GM21526 (cell line): ENCODE data around the gene ATP5F1C.
"Not testable (repeated sequence)": the region's sequence is repeated elsewhere in the genome, so short reads cannot be mapped to it uniquely, and the experiment has no call there.

Experiments
- ATAC-seq: cut with Tn5 transposase; IDR thresholded peaks from one replicate; pipeline ENCODE4 v1.9.1; 2021; ENCODE audit warnings: moderate library complexity; ENCODE audit not compliant: unreplicated experiment, low FRiP score

The ATP5F1C gene

DNA sequence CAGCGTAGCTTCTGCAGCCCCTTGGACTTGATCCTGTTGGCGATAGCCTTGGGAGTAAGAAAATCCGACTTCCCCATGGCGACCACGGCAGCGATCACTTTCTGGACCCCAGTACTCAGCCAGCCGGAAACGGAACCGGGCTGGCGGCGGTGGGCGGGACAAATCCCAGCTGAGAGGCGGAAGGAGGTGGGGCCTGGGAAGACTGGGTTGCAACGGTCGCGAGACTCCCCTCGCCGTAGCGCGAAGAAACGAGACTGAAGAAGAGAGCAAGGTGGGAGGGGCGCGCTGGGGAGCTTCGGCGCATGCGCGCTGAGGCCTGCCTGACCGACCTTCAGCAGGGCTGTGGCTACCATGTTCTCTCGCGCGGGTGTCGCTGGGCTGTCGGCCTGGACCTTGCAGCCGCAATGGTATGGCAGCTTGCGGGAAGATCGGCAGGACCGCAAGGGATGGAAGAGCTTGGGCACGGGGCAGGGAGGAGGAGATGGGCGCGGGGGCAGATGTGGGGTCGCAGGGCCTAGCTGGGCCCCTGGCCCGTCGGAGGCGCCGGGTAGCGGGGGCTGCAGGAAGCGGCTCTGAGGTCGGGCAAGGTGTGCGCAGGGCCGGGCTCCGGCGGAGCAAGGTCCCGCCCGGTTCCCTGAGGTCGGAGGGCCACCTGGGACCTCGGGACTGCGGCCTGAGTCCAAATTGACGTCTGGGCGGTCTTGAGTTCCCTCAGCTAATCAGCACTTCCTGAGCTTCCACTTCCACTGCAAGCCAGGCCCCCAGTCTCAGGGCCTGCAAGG is at the start of gene ATP5F1C, which contains the start of gene KIN:
Gene ATP5F1C (plus strand): TSS at position 321 of the 782 bp plus-strand sequence. CDS start 31 bp downstream, at position 352.
Gene KIN (minus strand): TSS at position 137 of the 782 bp plus-strand sequence. CDS start 60 bp downstream, at position 77.
- ATAC-seq, result peak; percentile 95

DNA sequence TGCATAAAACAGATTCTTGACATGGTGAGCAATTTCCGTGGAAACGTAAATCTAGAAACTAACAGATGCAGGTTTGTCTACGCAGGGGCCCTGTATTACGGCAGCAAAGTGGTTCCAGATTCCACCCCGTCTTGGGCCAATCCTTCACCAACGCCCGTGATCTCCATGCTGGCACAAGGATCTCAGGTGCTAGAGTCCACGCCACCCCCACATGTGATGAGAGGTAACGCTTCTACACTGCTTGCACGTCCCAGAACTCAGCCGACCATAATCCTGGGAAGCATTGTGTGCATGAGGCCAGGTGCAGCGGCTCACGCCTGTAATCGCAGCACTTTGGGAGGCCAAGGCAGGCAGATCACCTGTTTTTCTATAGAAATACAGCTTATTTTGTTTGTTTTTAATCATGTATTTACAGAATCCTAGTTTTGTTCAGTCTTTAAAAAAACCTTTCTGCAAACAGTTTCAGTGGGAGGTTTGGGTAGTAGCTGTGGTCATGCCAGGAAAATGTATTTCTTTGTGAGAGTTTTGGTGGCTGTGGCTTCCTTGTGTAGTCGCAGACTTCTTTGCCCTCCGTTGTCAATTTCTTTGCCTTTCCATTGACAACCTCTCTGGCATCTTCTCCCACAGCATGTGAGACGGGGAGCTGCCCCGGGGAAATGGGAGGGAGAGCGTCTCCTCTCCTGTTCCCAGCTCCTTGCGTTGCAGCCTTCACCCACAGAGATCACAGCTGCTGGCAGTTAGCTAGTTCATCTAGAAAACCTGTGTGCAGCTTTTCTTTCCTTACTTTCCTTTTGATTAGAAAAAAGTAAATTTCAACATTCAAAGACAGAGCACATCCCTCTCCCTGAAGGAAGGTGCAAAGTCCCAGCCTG is 49.2 kb upstream of the ATP5F1C start:
- ATAC-seq, result no peak

GRCh38 chr10:7744307-7744706 is 43.7 kb upstream of the ATP5F1C start:
- ATAC-seq, result no peak

DNA sequence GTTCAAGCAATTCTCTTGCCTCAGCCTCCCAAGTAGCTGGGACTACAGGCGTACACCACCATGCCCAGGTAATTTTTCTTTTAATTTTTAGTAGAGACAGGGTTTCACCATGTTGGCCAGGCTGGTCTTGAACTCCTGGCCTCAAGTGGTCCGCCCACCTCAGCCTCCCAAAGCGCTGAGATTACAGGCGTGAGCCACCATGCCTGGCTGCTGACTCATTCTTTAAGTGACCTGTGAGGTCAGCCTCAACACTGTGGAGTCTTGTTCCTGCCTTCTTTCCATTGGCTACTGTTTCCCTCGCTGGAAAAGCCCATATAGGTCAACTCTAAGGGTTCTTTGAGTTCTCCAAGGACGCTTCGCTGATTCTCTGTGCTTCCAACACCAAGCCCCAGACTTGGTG is 39.3 kb upstream of the ATP5F1C start:
- not testable (repeated sequence) for ATAC-seq

DNA sequence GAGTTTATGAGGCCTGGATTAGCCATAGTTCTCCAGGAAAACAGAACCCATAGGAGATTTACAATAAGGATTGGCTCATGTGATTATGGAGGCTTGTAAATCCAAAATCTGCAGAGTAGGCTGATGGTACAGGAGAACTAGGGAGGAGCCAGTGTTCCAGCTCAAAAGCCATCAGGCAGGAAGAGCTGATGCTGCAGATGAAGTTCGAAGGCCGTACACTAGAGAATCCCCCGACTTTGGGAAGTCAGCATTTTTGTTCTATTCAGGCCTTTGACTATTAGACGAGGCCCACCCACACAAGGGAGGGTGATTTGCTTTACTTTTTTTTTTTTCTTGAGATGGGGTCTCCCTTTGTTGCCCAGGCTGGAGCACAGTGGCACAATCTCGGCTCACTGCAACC is 37.8 kb upstream of the ATP5F1C start:
- no peak for ATAC-seq

DNA sequence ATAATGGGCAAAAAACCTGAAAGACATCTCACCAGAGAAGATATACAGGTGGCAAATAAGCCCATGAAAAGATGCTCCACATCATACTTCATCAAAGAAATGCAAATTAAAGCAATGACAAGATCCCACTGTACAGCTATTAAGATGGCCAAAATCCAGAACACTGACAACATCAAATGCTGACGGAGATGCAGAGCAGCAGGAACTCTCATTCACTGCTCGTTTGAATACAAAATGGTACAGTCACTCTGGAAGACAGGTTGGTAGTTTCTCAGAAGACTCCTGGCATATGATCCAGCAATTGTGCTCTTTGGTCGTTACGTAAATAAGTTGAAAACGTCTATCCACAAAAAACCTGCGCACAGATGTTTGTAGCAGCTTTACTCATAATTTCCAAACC is 35.7 kb upstream of the ATP5F1C start:
- no peak for ATAC-seq

- ATAC-seq, result no peak
Observed at GRCh38 chr10:7755103-7755502, 32.9 kb upstream of the ATP5F1C start.

DNA sequence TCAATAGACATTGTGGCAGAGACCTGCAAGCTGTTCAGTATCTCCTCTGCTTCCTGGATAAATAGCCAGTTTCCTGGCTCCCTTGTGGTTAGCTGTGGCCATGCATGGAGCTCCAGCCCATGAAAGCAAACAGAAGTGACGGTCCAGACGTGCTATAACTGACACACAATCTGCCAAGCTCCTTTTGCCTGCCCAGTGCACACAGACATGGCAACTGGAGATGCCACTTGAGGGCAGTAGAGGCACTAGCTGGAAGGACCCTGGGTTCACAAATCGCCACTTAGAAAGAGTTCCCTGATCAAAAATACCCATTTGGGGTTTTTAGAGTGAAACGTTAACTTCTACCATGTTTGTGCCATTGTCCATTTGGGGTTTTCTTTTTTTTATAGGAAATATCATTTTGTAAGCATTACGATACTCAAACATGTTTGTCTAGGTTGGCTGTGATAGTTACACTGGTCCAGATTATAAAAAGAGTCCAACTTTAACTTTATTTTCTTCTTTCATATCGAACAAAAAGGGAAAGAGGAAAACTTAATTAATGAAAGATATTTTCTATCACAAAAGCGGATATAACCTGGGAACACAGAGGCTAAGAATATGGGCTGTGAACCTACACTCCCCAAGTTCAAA is 31.5 kb upstream of the ATP5F1C start:
- ATAC-seq, result no peak

- ATAC-seq, result no peak
Observed at GRCh38 chr10:7763929-7764328, 24.0 kb upstream of the ATP5F1C start.

DNA sequence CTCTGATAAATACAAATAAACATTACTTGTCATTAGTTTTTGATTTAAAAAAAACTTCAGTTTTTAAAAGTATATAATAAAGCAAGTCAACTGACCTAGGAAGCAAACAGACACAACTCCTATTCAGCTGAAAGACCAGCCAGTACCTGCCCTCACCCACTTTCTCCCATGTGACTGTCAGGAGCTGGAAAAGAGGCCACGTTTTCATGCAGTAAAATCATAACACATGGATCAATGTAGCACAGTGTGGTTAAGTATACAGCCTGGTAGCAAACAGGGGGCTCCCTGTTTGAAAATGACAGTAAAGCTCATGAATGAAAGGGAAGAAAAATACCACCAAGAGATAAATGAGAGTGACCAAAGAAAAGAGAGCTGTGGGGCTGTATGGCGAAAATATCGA is 21.7 kb upstream of the ATP5F1C start:
- ATAC-seq, result no peak

GRCh38 chr10:7767209-7767608 is 20.8 kb upstream of the ATP5F1C start:
- no peak for ATAC-seq

- ATAC-seq, result no peak
Observed at GRCh38 chr10:7768417-7768816, 19.6 kb upstream of the ATP5F1C start.

GRCh38 chr10:7773845-7774801 is 13.9 kb upstream of the ATP5F1C start:
- no peak for ATAC-seq

GRCh38 chr10:7776777-7777176 is 11.2 kb upstream of the ATP5F1C start:
- ATAC-seq, result no peak

GRCh38 chr10:7782194-7782593 is 5.8 kb upstream of the ATP5F1C start:
- not testable (repeated sequence) for ATAC-seq

GRCh38 chr10:7786430-7786829 is 1.5 kb upstream of the ATP5F1C start:
- no peak for ATAC-seq

- ATAC-seq, result peak; percentile 1
Observed at GRCh38 chr10:7787150-7787856, 674 bp upstream of the ATP5F1C start.

GRCh38 chr10:7788639-7789286 is 786 bp downstream of the ATP5F1C start:
- ATAC-seq, result peak; percentile 17

GRCh38 chr10:7789390-7789789 is 1.4 kb downstream of the ATP5F1C start:
- ATAC-seq, result no peak
